Activated T-cell treated with anti-CD3 and anti-CD28 coated beads for 1 hour (primary cell): ENCODE measurements around the gene NR6A1.
"Not testable (repeated sequence)": the region's sequence is repeated elsewhere in the genome, so short reads cannot be mapped to it uniquely, and the experiment has no call there.

Experiments
- DNase-seq: peaks from one replicate; pipeline ENCODE4 v3.0.0-alpha.2; 2020; ENCODE audit warnings: low read depth

Gene NR6A1

DNA sequence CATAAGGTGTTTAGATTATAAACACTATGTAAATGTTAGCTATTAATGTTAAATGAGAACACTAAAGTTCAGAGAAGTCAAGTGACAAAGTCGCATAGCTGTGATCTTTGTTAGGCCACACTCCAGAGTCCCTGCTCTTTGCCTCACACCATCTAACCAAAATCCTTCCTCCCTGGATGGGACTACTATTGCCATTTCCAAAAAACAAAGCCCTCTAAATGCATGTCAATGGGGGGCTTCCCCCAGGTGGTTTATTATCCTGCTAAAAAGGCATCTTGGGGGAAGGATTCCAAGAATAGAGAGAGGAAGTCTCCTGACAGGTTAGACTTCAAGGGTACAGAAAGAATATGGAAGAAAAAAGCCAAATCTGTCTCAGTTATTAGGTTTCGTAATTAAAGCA, 10.4 kb downstream of the NR6A1 start:
- DNase-seq, result no peak

DNA sequence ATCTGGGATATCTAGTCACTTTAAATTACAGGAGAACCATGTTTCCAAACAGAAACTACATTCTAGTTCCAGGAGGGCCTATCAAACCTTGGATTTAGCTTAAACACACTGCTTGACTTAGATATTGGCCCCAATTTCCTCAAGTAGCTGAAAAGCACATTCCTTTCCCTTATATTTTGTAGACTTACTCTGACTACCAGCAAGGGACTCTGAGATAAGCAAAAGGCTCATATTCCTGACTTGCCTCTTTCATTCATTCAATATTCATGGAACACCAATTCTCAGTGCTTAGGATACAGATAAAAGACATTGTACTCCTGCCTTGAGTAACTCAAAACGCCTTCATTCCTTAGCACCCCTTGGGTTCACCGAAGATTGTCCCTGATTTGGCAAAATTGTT, 11.8 kb downstream of the NR6A1 start:
- DNase-seq, result no peak

DNA sequence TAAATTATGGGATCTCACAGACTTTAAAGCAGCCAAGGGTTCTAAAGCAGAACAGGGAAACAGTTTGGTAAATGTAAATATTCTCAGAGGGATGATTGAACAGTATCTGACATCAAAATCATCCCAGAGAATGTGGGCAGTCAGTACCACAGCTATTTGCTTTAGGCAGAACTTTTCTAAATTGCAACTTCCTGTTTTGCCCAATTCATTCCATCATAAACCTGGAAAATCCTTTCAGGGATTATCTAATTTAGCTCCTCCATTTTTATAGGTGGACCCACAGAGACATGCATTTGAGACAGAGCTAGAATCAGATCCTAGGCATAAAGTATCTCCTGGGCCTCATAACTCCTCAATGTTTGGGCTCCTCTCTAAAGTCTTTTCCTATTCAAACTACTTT, 12.4 kb downstream of the NR6A1 start:
- DNase-seq, result no peak

DNA sequence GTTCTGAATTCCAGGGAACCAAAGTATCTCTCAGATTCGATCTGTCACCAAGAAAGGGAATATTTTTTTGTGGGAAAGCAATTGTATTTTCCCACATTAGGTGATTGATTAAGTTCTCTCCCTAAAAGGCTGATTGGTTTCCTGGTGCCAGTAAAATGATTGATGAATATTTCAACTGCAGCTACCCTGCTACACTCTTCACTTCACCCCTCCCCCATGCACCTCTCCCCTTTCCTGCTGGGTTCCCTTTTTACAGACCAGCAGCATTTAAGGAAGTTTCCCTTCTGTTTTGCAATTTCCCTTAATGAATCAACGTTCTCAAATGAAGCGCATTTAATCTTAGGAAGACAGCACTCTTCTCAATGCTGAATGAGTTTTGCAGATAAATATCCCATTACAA, 13.1 kb downstream of the NR6A1 start:
- no peak for DNase-seq

DNA sequence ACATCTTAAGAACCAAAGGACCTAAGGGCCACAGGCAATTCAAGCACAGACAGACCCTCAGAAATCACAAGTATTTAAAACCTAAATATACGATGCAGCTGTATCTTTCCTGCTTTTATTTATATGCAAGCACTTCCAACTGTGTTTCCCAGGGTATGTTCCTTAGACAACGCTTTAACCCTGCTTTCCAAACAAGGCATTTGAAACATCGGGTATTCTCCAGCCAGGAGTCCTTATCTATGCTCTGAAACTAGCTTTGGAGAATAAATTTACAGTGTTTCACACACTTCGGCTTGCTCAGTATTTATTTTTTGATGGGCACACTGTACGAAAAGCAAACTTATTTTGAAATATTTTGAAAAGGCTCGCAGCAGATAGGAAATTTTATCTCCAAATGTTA, 13.5 kb downstream of the NR6A1 start:
- DNase-seq, result no peak

DNA sequence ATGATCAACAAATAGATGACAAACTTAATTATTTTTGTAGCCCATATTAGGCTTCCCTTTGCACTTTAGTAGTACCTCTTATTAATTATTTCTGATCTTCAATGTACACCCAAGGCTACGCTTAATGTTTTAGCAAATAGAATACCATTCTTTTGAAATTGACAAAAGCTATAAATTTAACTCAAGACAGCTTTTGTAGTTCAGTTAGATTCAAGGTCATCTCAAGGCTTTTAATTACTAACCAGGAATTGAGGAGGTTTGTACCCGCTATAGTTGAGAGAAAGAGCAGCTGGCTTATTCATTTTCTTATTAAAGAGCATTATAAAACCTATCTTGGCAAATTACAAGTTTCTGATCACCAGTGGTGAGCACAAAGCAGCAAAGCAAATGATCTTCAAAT, 15.1 kb downstream of the NR6A1 start:
- no peak for DNase-seq

DNA sequence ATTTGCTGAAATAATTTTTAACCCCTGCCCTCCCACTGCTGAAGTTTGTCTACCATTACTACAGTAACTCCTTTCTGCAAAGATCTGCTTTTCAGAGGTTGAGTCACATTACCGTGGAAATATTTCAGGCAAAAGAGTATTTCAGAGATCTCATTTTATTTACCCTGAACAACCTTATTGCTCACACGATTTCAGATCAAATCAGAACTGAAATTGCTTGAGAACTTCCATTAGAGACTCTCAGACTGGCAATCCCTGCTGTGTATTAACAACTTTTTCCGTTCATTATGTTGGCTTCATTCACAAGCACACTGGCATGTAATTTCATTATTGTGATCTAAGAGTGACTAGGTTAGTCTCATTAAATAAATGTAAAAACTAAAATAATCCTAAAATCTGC, 16.1 kb downstream of the NR6A1 start:
- DNase-seq, result no peak

DNA sequence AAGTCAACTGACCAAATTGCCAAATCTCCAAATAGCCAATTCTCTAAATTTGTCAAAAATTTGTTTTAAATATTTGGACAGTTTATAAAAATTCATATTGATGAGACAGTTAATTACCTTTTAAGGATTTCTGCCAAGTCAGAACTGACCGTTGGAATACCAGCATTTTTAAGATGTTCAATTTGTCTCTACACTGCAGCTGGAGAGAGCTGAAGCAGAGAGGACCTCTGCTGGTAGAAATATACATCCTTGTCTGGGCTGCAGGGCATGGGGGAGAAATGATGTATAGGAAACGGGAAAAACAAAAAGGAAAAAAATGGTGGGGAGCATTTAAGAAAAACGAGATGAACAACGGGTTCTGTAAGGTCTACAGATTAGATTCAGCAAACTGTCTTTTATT, 16.8 kb downstream of the NR6A1 start:
- no peak for DNase-seq

DNA sequence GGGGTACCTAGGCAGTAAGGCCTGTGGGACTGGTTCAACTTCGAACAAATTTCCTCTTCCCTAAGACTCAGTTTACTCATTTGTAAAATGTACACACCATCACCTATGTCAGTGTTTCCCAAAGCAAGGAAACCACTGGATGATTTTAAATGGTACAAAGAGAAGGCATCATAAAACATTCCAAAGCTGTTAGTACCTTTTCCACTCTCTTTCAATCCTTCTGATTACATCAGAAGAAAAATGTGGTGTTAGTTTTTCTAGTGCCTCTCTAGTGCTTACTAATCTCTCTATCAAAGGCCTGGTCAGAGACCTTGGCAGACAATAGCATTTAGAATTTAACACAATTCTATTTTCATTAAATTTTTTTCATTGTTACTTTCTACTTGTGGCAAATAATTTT, 18.1 kb downstream of the NR6A1 start:
- no peak for DNase-seq

DNA sequence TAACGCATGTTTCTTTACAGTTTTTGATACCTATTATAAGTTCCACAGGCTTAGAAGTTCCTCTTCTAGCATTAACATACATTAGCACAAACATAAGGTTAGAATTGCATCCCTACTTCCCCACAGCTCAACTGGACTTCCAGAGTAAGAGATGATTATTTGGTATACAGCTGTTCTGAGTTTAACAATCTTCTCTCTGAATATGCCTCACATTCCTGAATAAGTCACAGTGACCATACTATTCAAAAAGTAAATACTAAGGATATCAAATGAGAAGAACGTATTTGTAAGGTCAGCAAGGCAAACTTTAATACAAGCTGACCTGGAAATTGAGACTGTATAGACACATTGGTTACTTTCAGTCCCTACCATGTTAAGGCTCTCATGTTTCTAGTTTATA, 21.3 kb downstream of the NR6A1 start:
- no peak for DNase-seq

DNA sequence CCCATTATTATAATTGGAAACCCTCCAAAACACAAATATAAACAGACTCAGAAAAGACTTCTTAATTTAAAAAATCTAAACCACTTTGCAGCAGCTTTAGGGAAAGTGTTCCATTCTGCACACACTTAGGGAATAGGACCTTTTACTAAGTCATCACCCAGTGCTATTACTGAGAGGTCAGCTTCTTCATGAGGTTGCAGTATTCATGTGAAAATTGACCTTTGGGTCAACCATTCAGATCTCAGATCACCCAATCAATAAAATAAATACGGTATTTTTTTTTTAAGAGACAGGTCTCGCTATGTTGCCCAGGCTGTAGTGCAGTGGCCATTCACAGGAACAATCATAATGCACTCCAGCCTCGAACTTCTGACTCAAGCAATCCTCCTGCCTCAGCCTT, 21.8 kb downstream of the NR6A1 start:
- no peak for DNase-seq

DNA sequence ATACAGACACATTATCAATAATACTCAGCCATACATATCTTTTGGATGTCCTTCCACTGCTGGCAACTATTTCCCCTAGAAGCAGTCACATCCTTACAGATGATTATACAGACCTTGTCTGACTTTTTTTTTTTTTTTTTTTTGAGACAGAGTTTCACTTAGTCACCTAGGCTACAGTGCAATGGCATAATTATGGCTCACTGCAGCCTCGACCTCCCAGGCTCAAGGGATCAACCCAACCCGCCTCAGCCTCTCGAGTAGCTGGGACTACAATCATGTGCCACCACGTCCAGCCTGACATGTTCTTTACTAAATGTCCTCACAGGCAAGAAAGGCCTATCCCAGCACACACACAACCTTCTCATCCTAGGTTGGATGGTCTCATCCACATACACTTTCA, 24.0 kb downstream of the NR6A1 start:
- DNase-seq, result no peak

DNA sequence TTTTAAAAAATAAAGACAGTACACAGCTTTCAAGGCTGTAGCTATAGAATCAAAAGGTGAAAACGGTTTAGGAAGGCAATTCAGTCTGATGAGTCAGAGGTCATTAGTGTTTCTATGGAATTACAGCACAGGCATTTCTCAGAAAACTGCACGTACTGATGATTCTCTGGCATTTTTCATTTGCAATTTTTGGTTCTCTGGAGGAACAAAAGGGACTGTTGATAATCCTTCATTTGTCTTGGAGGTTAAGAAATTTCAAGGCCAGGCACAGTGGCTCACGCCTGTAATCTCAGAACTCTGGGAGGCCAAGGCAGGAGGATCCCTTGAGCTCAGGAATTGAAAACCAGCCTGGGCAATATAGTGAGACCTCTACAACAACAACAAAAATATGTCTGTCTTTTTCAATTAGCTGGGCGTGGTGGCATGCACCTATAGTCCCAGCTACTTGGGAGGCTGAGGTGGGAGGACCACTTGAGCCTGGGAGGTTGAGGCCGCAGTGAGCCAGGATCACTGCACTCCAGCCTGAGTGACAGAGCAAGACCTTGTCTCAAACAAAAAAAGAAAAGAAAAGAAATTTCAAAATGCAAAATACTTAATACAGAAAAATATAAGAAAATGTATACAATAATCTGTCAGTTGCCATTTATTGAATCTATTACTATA, 27.3 kb downstream of the NR6A1 start:
- no peak for DNase-seq

DNA sequence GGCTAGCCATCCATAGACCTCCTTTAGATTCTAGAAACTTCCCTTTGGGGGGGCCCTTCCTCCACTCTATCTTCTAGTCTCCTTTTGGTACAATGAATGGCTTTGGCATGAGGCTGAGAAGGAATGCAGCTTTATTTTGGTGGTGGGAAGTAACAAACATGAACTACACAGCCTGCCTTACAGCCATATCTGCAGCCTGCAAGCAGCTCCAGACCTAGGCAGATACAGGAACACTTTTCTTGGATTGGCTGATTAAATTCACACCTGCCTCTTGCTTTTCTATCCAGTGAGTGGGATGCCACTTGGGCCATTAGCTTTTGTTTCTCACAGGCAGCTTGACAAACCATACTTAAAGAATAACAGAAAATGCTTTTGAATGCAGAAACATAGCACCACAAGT, 28.2 kb downstream of the NR6A1 start:
- no peak for DNase-seq

DNA sequence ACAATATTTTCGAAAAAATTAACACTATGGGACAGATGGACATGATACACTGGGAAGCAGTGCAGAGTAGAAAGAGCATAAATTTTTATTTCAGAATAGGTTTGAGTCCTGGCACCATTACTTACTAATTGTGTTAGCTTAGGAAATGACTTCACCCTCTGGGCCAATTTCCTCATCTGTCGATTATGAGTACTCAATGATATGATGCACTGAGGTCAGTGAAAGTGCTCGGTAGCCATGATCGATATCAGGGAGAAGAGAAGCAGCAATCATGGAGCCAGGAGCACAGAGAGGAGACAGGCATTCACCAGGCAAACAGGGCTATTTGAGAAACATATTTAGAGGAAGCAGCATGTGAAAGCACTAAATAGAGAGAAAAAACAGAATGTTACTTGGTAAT, 29.4 kb downstream of the NR6A1 start:
- DNase-seq, result no peak

DNA sequence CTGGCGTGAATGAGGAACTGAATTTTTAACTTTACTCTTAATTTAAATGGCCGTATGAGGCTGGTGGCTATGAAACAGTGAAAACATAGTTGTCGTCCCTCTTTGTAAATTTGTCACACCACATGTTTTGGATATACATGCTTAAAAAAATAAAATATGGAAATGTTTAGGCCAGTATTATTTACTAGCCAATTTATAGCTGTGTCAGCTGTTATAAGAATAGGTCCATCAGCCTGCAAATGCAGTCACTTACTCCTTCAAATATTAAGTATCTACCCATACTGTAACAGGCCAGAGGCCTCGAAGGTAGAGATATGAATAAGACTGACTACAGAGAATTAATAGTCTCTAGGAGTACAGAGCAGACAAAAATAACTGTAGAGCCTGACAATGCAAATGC, 30.0 kb downstream of the NR6A1 start:
- no peak for DNase-seq

DNA sequence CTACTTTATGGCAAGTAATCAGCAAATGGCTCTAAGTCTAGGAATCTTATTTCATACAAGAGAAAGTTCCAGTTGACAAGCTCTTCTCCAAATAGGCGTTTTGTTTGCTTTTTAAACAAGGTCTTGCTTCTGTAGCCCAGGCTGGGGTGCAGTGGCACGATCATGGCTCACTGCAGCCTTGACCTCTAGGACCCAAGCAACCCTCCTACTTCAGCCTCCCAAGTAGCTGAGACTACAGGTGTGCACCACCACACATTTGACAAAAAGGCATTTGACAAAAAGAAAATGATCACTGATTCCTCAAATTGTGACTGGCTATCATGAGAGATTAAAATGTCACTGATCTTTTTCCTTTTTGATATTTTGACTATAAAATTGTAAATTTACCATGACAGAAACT, 31.8 kb downstream of the NR6A1 start:
- no peak for DNase-seq

DNA sequence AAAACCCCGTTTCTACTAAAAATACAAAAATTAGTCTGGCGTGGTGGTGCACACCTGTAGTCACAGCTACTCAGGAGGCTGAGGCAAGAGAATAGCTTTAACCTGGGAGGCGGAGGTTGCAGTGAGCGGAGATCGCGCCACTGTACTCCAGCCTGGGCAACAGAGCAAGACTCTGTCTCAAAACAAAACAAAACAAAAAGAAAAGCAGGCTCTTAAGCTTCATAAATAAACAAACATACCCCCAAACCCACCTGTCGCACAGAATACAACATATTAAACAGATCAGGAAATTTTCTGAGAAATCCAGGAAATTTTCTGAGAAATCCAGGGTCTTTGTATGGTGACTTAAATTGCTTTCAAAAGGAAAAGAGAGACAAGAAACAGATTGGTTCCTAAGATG, 33.0 kb downstream of the NR6A1 start:
- DNase-seq, result not testable (repeated sequence)

DNA sequence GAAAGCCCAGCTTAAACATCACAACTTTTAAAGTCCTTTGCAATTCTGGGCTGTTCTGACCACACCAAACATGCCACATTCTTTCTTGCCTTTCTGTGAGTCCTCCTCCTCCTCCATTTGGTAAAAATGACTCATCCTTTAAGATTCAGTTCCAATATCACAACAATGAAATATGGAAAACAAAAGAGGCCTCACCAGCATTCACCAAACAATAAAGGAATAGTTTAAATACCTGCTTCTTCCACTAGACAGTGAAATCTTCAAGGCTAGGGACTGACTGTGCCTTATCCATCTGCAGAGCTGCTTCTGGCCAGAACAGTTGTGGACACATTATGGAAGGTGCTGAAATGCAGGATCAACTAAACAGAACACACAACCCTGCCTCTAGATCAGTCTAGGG, 36.0 kb downstream of the NR6A1 start:
- no peak for DNase-seq

DNA sequence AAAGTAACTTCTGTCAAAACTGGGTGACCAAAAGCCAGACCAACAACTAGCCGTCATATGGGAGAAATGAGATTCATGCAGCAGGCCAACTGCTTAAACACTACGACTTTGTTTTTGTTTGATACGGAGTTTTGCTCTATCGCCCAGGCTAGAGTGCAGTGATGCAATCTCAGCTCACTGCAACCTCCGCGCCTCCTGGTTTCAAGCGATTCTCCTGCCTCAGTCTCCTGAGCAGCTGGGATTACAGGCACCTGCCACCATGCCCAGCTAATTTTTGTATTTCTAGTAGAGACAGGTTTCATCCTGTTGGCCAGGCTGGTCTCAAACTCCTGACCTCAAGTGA, 36.4 kb downstream of the NR6A1 start:
- DNase-seq, result not testable (repeated sequence)

DNA sequence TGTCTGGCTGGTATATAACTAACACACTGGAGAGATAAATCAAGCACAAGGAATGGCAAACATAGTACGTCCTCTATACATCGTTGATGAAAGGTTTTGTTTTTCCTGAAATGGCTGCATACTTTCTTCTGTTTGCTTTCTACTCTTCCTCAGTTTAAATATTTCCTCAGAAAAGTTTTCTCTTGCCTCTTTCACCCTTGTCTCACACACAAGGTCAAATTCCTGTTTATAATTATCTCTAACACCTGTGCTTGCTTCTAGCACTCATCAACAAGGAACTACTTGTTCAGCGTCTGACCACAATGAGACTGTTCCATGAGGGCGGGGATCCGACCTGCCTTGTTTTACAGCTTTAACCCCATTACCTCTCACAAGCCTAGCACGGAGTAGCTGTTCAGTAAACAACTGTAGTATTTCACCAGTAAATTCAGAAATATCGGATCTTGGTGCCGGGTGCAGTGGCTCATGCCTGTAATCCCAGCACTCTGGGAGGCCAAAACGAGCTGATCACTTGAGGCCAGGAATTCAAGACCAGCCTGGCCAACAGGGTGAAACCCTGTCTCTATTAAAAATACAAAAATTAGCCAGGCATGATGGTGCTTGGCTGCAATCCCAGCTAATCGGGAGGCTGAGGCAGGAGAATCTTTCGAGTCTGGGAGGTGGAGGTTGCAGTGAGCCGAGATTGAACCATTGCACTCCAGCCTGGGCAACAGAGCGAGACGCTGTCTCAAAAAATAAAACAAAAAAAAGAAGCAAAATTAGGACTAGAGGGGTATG, 37.0 kb downstream of the NR6A1 start:
- no peak for DNase-seq

DNA sequence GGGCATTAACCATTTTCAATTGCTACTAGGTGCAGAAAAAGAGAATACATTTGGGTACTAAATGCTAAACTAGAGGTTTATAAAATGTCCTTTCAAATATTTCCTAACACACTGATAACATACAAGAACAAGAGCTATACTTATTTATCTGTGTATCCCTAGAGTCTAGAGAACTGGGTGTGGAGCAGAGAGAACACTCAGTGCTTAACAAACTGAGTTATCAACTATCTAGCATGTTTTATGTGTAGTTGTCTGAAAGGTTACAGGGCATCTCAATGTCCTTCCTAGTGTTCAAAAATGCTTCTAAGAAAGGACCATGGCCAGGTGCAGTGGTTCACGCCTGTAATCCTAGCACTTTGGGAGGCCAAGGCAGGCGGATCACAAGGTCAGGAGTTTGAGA, 40.3 kb downstream of the NR6A1 start:
- no peak for DNase-seq

DNA sequence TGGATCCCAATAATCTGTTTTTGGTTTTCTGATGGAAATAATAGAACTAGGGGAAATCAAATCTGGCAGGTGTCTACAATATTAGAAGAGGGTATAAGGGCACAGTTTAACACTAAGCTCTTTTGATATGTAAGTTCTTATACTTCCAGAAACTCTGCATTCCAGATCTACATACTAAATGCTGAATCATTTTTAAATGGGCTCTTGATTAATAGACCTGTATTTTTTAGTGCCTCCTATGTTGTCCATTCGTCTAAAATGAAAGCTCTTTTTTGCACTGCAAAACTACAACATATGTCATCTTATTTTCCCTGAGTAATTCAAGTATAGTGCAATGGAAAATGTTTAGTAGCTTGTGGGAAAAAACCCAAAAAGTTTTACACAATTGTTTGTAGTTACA, 44.2 kb downstream of the NR6A1 start:
- DNase-seq, result no peak

DNA sequence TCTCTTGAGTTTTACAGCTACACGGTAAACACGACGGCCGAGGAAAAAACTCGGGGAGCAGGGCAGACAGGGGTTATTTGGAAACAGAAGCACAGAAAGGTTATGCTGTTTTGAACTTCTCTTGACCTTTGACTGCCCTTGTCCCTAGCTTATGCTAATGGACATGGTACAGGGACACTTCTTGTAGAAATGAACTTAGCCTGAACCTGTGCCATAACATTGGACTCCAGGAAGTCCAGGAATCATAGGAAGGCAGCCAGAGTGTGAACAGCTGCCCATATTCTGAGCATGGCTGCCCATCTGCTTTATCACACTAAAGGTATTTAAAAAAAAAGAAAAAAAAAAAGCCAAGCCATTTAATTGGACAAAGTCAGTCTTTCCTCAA, 46.1 kb downstream of the NR6A1 start:
- no peak for DNase-seq
